MM.1S (cell line): Measurements from ENCODE around the gene FMN2.

ENCODE experiments used
- EZH2 ChIP-seq: fragments of 300-600 bp; sonication (generic); optimal IDR thresholded peaks from 2 replicates; pipeline ENCODE3; 2017; ENCODE audit warnings: low read depth, mild to moderate bottlenecking, antibody characterized with exemption, low read length, mixed read lengths
- TF ChIP-seq, protein P1 (sequence below): fragments of 300-600 bp; sonication (generic); IDR thresholded peaks from 2 replicates; pipeline ENCODE4 v1.5.1; 2016; ENCODE audit warnings: antibody characterized with exemption, low read length, mixed read lengths

DNA sequence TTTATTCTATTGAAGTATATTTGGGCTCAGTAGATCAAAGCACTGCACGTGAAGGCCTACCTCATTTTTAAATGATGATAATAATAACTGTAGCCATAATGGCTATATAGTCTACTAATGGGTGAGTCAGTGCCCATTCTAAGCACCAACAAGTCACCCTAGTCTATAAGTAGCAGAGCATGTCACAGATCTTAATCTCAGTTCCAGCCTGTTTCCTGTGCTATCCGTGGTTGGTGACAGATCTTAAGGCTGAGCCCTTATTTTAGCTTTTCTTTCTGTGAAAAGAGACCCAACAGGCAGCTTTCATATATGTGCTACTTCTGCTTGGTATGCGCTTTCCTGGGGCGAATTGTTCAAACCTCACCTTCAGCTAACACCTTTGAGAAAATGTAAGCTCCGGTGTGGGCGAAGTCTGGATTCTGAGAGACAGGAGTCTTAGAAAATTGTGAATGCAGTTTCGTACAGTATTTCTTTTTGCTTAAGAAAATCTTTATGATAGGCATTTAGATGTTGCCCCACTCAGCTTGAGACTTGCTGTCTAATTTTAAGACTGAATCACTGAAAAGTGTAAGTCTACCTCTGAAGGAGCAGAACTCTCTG lies 59.6 kb downstream of the FMN2 start:
- TF ChIP-seq, protein P1, sequence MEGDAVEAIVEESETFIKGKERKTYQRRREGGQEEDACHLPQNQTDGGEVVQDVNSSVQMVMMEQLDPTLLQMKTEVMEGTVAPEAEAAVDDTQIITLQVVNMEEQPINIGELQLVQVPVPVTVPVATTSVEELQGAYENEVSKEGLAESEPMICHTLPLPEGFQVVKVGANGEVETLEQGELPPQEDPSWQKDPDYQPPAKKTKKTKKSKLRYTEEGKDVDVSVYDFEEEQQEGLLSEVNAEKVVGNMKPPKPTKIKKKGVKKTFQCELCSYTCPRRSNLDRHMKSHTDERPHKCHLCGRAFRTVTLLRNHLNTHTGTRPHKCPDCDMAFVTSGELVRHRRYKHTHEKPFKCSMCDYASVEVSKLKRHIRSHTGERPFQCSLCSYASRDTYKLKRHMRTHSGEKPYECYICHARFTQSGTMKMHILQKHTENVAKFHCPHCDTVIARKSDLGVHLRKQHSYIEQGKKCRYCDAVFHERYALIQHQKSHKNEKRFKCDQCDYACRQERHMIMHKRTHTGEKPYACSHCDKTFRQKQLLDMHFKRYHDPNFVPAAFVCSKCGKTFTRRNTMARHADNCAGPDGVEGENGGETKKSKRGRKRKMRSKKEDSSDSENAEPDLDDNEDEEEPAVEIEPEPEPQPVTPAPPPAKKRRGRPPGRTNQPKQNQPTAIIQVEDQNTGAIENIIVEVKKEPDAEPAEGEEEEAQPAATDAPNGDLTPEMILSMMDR = no peak
- no peak for TF ChIP-seq EZH2
